HepG2 (cell line): ENCODE data around the gene RAB17. TPM values are rescaled to one million over a fixed set of nuclear protein-coding genes. Genes with fewer than 3 reads are reported as not detected.

Source experiments
- AKAP8 ChIP-seq: sonication (generic); formaldehyde crosslinking; IDR thresholded peaks from 2 replicates; pipeline ENCODE4 v1.5.1; 2020; ENCODE audit warnings: mild to moderate bottlenecking, missing genetic modification reagents
- ATF7-NPFF ChIP-seq: sonication (generic); formaldehyde crosslinking; IDR thresholded peaks from 2 replicates; pipeline ENCODE4 v1.8.1; 2023; ENCODE audit warnings: mild to moderate bottlenecking, low read depth, missing genetic modification reagents, moderate library complexity
- ERF ChIP-seq: IDR thresholded peaks from 2 replicates; pipeline ENCODE4 v1.6.1; 2018; ENCODE audit warnings: missing biosample characterization, missing genetic modification reagents
- FOXK1 ChIP-seq: sonication (generic); formaldehyde crosslinking; IDR thresholded peaks from 2 replicates; pipeline ENCODE4 v1.4.0; 2020; ENCODE audit warnings: low read depth, missing genetic modification reagents, borderline replicate concordance
- HHEX ChIP-seq: IDR thresholded peaks from 2 replicates; pipeline ENCODE4 v1.6.1; 2016; ENCODE audit warnings: control low read depth
- KMT2B ChIP-seq: IDR thresholded peaks from 2 replicates; pipeline ENCODE4 v1.6.1; 2016; ENCODE audit warnings: missing genetic modification reagents, missing compliant biosample characterization
- RFX3 ChIP-seq: IDR thresholded peaks from 2 replicates; pipeline ENCODE4 v1.6.1; 2016; ENCODE audit warnings: missing biosample characterization, missing genetic modification reagents
- ZFP36 ChIP-seq: fragments of 150-350 bp; IDR thresholded peaks from 2 replicates; pipeline ENCODE4 v1.6.1; 2018; ENCODE audit warnings: borderline replicate concordance, low read length, low read depth; ENCODE audit not compliant: partially characterized antibody
- ZNF207 ChIP-seq: fragments of 450-650 bp; IDR thresholded peaks from 2 replicates; pipeline ENCODE4 v1.6.1; 2016; ENCODE audit warnings: antibody characterized with exemption, borderline replicate concordance
- ZNF484 ChIP-seq: sonication (generic); formaldehyde crosslinking; IDR thresholded peaks from 2 replicates; pipeline ENCODE4 v1.5.1; 2020; ENCODE audit warnings: mild to moderate bottlenecking, low read depth, missing genetic modification reagents, borderline replicate concordance
- ZNF496 ChIP-seq: sonication (generic); formaldehyde crosslinking; IDR thresholded peaks from 2 replicates; pipeline ENCODE4 v1.8.1; 2023; ENCODE audit warnings: mild to moderate bottlenecking, moderate library complexity, missing genetic modification reagents; ENCODE audit not compliant: insufficient replicate concordance
- ZNF543 ChIP-seq: sonication (generic); formaldehyde crosslinking; IDR thresholded peaks from 2 replicates; pipeline ENCODE4 v1.4.0; 2020; ENCODE audit warnings: mild to moderate bottlenecking, missing genetic modification reagents
- ZNF569 ChIP-seq: sonication (generic); formaldehyde crosslinking; IDR thresholded peaks from 2 replicates; pipeline ENCODE4 v1.5.0; 2020; ENCODE audit warnings: mild to moderate bottlenecking, missing genetic modification reagents, moderate library complexity, borderline replicate concordance
- ZNF619 ChIP-seq: sonication (generic); formaldehyde crosslinking; IDR thresholded peaks from 2 replicates; pipeline ENCODE4 v1.4.0; 2020; ENCODE audit warnings: mild to moderate bottlenecking, missing genetic modification reagents
- ZSCAN21 ChIP-seq: sonication (generic); formaldehyde crosslinking; IDR thresholded peaks from 2 replicates; pipeline ENCODE4 v1.8.0; 2022; ENCODE audit warnings: mild to moderate bottlenecking, missing genetic modification reagents, moderate library complexity, borderline replicate concordance
- polyA plus RNA-seq, 8 experiments: library from polyadenylated mRNA; depleted of rRNA in 3 of 8; stranded (reverse) in 7 of 8; unstranded in 1 of 8; fragments of >200 nt; fragmentation: Illumina TruSeq in 4 of 8; extraction: Trizol in 4 of 8; gene quantifications; 2 replicates each; pipeline versions ENCODE4 v1.2.1 to v1.2.3, GENCODE V29; 2011 to 2016; ENCODE audit warnings: low read depth in 4 of 8, missing spikeins in 1 of 8, mixed read lengths in 1 of 8; ENCODE audit not compliant: insufficient read depth in 1 of 8
- total RNA-seq, 5 experiments: library from RNA; depleted of rRNA; stranded (reverse); fragments of >200 nt; fragmentation: Illumina TruSeq; extraction: Trizol; gene quantifications; 2 replicates each; pipeline ENCODE4 v1.2.3, GENCODE V29; 2016; ENCODE audit warnings: low read depth in 1 of 5
- TF ChIP-seq, protein P1 (sequence below): sonication (generic); formaldehyde crosslinking; IDR thresholded peaks from 2 replicates; pipeline ENCODE4 v1.4.0; 2020; ENCODE audit warnings: missing genetic modification reagents
- TF ChIP-seq, protein P2 (sequence below): sonication (generic); formaldehyde crosslinking; conservative IDR thresholded peaks from 2 replicates; pipeline ENCODE4 v1.4.0; 2020; ENCODE audit warnings: missing genetic modification reagents
- TF ChIP-seq, protein P3 (sequence below): sonication (generic); formaldehyde crosslinking; IDR thresholded peaks from 2 replicates; pipeline ENCODE4 v1.8.0; 2022; ENCODE audit warnings: mild to moderate bottlenecking, missing genetic modification reagents; ENCODE audit not compliant: insufficient replicate concordance
- TF ChIP-seq, protein P4 (sequence below): sonication (generic); formaldehyde crosslinking; IDR thresholded peaks from 2 replicates; pipeline ENCODE4 v1.4.0; 2020; ENCODE audit warnings: missing genetic modification reagents
- TF ChIP-seq, protein P5 (sequence below): sonication (generic); formaldehyde crosslinking; conservative IDR thresholded peaks from 2 replicates; pipeline ENCODE4 v1.8.0; 2022; ENCODE audit warnings: low read depth, missing genetic modification reagents

The RAB17 gene
- total and polyA plus RNA-seq, 2 of the 13 experiments (the other 11 are each of a cell fraction or from before 2014, with no cell fraction given): 68.0 to 124 TPM

DNA sequence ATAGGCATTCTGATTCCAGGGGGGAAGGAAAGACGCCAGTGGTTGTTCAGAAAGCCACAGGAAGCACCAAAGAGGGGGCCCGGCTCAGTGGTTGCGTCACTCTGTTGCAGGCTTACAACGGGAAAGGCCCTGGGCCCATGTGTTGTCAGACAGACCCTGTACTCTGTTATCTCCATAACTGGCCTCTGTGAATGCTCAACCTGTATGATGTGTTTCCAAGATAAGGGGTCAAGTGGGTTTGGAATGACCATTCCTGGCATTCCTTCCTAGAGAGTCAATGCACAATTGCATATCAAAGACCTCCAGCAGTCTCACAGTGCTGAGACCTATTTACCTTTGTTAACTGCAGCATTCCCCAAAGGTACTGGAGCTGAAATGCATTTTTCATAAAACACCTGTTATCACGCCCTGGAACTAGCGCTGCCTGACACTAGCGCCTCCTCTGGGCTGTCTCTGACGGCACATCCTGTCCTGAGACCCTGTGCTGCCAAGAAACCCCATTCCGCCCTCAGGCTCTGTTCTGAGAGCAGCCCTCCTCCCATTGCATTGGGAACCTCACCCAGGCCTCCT lies 23.7 kb upstream of the RAB17 start (continued):
- TF ChIP-seq, protein P1, sequence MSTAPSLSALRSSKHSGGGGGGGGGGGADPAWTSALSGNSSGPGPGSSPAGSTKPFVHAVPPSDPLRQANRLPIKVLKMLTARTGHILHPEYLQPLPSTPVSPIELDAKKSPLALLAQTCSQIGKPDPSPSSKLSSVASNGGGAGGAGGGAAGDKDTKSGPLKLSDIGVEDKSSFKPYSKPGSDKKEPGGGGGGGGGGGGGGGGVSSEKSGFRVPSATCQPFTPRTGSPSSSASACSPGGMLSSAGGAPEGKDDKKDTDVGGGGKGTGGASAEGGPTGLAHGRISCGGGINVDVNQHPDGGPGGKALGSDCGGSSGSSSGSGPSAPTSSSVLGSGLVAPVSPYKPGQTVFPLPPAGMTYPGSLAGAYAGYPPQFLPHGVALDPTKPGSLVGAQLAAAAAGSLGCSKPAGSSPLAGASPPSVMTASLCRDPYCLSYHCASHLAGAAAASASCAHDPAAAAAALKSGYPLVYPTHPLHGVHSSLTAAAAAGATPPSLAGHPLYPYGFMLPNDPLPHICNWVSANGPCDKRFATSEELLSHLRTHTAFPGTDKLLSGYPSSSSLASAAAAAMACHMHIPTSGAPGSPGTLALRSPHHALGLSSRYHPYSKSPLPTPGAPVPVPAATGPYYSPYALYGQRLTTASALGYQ: peak; percentile 96
- no peak for TF ChIP-seq ZNF619 (CRISPR knock-in tag)
- TF ChIP-seq ZSCAN21 (CRISPR knock-in tag): peak; percentile 61; the same call in 1 of the 2 replicates
- peak; percentile 94; the same call in 1 of the 2 replicates for TF ChIP-seq AKAP8 (CRISPR knock-in tag)
- TF ChIP-seq, protein P2, sequence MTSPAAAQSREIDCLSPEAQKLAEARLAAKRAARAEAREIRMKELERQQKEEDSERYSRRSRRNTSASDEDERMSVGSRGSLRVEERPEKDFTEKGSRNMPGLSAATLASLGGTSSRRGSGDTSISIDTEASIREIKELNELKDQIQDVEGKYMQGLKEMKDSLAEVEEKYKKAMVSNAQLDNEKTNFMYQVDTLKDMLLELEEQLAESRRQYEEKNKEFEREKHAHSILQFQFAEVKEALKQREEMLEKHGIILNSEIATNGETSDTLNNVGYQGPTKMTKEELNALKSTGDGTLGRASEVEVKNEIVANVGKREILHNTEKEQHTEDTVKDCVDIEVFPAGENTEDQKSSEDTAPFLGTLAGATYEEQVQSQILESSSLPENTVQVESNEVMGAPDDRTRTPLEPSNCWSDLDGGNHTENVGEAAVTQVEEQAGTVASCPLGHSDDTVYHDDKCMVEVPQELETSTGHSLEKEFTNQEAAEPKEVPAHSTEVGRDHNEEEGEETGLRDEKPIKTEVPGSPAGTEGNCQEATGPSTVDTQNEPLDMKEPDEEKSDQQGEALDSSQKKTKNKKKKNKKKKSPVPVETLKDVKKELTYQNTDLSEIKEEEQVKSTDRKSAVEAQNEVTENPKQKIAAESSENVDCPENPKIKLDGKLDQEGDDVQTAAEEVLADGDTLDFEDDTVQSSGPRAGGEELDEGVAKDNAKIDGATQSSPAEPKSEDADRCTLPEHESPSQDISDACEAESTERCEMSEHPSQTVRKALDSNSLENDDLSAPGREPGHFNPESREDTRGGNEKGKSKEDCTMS: no peak; the same call in 1 of the 2 replicates
- TF ChIP-seq ZNF569 (CRISPR knock-in tag): no peak
- TF ChIP-seq FOXK1 (CRISPR knock-in tag): peak; percentile 99
- TF ChIP-seq KMT2B: peak; percentile 77; the same call in 1 of the 2 replicates
- TF ChIP-seq, protein P3, sequence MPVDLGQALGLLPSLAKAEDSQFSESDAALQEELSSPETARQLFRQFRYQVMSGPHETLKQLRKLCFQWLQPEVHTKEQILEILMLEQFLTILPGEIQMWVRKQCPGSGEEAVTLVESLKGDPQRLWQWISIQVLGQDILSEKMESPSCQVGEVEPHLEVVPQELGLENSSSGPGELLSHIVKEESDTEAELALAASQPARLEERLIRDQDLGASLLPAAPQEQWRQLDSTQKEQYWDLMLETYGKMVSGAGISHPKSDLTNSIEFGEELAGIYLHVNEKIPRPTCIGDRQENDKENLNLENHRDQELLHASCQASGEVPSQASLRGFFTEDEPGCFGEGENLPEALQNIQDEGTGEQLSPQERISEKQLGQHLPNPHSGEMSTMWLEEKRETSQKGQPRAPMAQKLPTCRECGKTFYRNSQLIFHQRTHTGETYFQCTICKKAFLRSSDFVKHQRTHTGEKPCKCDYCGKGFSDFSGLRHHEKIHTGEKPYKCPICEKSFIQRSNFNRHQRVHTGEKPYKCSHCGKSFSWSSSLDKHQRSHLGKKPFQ (CRISPR knock-in tag): peak; percentile 34
- no peak for TF ChIP-seq ZFP36
- TF ChIP-seq, protein P4, sequence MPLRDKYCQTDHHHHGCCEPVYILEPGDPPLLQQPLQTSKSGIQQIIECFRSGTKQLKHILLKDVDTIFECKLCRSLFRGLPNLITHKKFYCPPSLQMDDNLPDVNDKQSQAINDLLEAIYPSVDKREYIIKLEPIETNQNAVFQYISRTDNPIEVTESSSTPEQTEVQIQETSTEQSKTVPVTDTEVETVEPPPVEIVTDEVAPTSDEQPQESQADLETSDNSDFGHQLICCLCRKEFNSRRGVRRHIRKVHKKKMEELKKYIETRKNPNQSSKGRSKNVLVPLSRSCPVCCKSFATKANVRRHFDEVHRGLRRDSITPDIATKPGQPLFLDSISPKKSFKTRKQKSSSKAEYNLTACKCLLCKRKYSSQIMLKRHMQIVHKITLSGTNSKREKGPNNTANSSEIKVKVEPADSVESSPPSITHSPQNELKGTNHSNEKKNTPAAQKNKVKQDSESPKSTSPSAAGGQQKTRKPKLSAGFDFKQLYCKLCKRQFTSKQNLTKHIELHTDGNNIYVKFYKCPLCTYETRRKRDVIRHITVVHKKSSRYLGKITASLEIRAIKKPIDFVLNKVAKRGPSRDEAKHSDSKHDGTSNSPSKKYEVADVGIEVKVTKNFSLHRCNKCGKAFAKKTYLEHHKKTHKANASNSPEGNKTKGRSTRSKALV (CRISPR knock-in tag): peak; percentile 47; the same call in 1 of the 2 replicates
- TF ChIP-seq ZNF484 (CRISPR knock-in tag): no peak
- peak; percentile 96 for TF ChIP-seq ERF (CRISPR knock-in tag)
- no peak for TF ChIP-seq RFX3 (CRISPR knock-in tag)
- TF ChIP-seq ZNF543 (CRISPR knock-in tag): peak; percentile 64
- TF ChIP-seq ZNF207: no peak
- TF ChIP-seq ZNF496: no peak
- TF ChIP-seq, protein P5, sequence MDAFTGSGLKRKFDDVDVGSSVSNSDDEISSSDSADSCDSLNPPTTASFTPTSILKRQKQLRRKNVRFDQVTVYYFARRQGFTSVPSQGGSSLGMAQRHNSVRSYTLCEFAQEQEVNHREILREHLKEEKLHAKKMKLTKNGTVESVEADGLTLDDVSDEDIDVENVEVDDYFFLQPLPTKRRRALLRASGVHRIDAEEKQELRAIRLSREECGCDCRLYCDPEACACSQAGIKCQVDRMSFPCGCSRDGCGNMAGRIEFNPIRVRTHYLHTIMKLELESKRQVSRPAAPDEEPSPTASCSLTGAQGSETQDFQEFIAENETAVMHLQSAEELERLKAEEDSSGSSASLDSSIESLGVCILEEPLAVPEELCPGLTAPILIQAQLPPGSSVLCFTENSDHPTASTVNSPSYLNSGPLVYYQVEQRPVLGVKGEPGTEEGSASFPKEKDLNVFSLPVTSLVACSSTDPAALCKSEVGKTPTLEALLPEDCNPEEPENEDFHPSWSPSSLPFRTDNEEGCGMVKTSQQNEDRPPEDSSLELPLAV (CRISPR knock-in tag): no peak
- no peak; the same call in 1 of the 2 replicates for TF ChIP-seq ATF7-NPFF
- peak; percentile 97 for TF ChIP-seq HHEX (CRISPR knock-in tag)
